Gastroesophageal sphincter (tissue), 3 donors: ENCODE measurements around the gene SNAI1.

Experiments
- POLR2A ChIP-seq, 2 donors: fragments of 450-650 bp; IDR thresholded peaks; one replicate each; pipeline ENCODE4 v1.6.1; 2017; ENCODE audit warnings: antibody characterized with exemption in 2 of 2, mild to moderate bottlenecking in 2 of 2, moderate library complexity in 1 of 2
- POLR2AphosphoS5 ChIP-seq: sonication (generic); formaldehyde crosslinking; IDR thresholded peaks from one replicate; pipeline ENCODE4 v1.6.1; 2017; ENCODE audit warnings: antibody characterized with exemption
- TF ChIP-seq, protein P1 (sequence below), 4 experiments: fragments of 200-600 bp in 2 of 4; fragments of 450-650 bp in 2 of 4; sonication (generic) in 1 of 4; IDR thresholded peaks; one replicate each; pipeline ENCODE4 v1.5.1; 2017 to 2019; ENCODE audit warnings: antibody characterized with exemption in 4 of 4, mild to moderate bottlenecking in 2 of 4, moderate library complexity in 2 of 4

- TF ChIP-seq POLR2A (IDR thresholded peaks at IDR 0.05) = no peak
- TF ChIP-seq POLR2AphosphoS5 = no peak
- TF ChIP-seq, protein P1, sequence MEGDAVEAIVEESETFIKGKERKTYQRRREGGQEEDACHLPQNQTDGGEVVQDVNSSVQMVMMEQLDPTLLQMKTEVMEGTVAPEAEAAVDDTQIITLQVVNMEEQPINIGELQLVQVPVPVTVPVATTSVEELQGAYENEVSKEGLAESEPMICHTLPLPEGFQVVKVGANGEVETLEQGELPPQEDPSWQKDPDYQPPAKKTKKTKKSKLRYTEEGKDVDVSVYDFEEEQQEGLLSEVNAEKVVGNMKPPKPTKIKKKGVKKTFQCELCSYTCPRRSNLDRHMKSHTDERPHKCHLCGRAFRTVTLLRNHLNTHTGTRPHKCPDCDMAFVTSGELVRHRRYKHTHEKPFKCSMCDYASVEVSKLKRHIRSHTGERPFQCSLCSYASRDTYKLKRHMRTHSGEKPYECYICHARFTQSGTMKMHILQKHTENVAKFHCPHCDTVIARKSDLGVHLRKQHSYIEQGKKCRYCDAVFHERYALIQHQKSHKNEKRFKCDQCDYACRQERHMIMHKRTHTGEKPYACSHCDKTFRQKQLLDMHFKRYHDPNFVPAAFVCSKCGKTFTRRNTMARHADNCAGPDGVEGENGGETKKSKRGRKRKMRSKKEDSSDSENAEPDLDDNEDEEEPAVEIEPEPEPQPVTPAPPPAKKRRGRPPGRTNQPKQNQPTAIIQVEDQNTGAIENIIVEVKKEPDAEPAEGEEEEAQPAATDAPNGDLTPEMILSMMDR (IDR thresholded peaks at IDR 0.05) = no peak
These were observed 2.4 kb downstream of the SNAI1 start for GRCh38 chr20:49985157-49985556.
